GM12872 (cell line): ENCODE measurements around the gene SGTA.

Experiments
- CTCF ChIP-seq: IDR thresholded peaks from 3 replicates; pipeline ENCODE4 v1.5.1; 2011; ENCODE audit warnings: low read depth, mild to moderate bottlenecking, low read length, moderate library complexity; ENCODE audit not compliant: insufficient read depth

The SGTA gene

GRCh38 chr19:2761876-2762782 lies 20.9 kb downstream of the SGTA start:
- TF ChIP-seq CTCF, result no peak

GRCh38 chr19:2761309-2761677 lies 21.8 kb downstream of the SGTA start:
- no peak for TF ChIP-seq CTCF

GRCh38 chr19:2759965-2760364 lies 23.1 kb downstream of the SGTA start:
- no peak for TF ChIP-seq CTCF

- TF ChIP-seq CTCF, result no peak
Observed at GRCh38 chr19:2759362-2759761, 23.7 kb downstream of the SGTA start.

GRCh38 chr19:2758601-2759313 lies 24.3 kb downstream of the SGTA start:
- no peak for TF ChIP-seq CTCF

GRCh38 chr19:2756921-2757881 lies 25.9 kb downstream of the SGTA start:
- no peak for TF ChIP-seq CTCF

GRCh38 chr19:2756477-2756876 lies 26.6 kb downstream of the SGTA start:
- TF ChIP-seq CTCF, result no peak
